MM.1S (cell line): ENCODE results near the gene GDPGP1.

Experiments
- DNase-seq: peaks from one replicate; pipeline ENCODE4 v3.0.0-alpha.2; 2015
- H2AFZ ChIP-seq: fragments of 300-600 bp; sonication (generic); 2 replicates; pipeline ENCODE4 v1.6.0; 2016; ENCODE audit warnings: antibody characterized with exemption, low read length
- H3F3A ChIP-seq: fragments of 300-600 bp; sonication (generic); 2 replicates; pipeline ENCODE4 v1.6.1; 2016; ENCODE audit warnings: mild to moderate bottlenecking, antibody characterized with exemption, low read length, moderate library complexity, mixed read lengths; ENCODE audit not compliant: insufficient read depth
- H3K27ac ChIP-seq: fragments of 300-600 bp; sonication (generic); 2 replicates; pipeline ENCODE4 v1.5.1; 2016; ENCODE audit warnings: mild to moderate bottlenecking, low read length
- H3K27me3 ChIP-seq: fragments of 300-600 bp; sonication (generic); replicated peaks from 2 replicates; pipeline ENCODE4 v1.6.0; 2016; ENCODE audit warnings: low read length; ENCODE audit not compliant: insufficient read depth
- H3K36me3 ChIP-seq: fragments of 300-600 bp; sonication (generic); replicated peaks from 2 replicates; pipeline ENCODE4 v1.6.1; 2016; ENCODE audit warnings: mild to moderate bottlenecking, low read length, mixed read lengths; ENCODE audit not compliant: insufficient read depth
- H3K4me1 ChIP-seq: fragments of 300-600 bp; sonication (generic); 2 replicates; pipeline ENCODE4 v1.6.1; 2016; ENCODE audit warnings: low read length, mixed read lengths
- H3K4me2 ChIP-seq: fragments of 300-600 bp; sonication (generic); 2 replicates; pipeline ENCODE4 v1.6.0; 2016; ENCODE audit warnings: low read depth, low read length
- H3K4me3 ChIP-seq: fragments of 300-600 bp; sonication (generic); 2 replicates; pipeline ENCODE4 v1.5.1; 2016; ENCODE audit warnings: low read length, mixed read lengths
- H3K79me2 ChIP-seq: fragments of 300-600 bp; sonication (generic); 2 replicates; pipeline ENCODE4 v1.6.1; 2016; ENCODE audit warnings: mixed run types, low read length, mixed read lengths
- H3K9ac ChIP-seq: fragments of 300-600 bp; sonication (generic); 2 replicates; pipeline ENCODE4 v1.6.1; 2016; ENCODE audit warnings: low read length, mixed read lengths
- H3K9me2 ChIP-seq: fragments of 300-600 bp; sonication (generic); replicated peaks from 2 replicates; pipeline ENCODE4 v1.6.1; 2016; ENCODE audit warnings: mild to moderate bottlenecking, low read length, mixed read lengths; ENCODE audit not compliant: insufficient read depth
- H3K9me3 ChIP-seq: fragments of 300-600 bp; sonication (generic); replicated peaks from 2 replicates; pipeline ENCODE4 v1.6.1; 2016; ENCODE audit warnings: mild to moderate bottlenecking, low read length, mixed read lengths; ENCODE audit not compliant: insufficient read depth
- H4K20me1 ChIP-seq: fragments of 300-600 bp; sonication (generic); 2 replicates; pipeline ENCODE4 v1.6.1; 2016; ENCODE audit warnings: mild to moderate bottlenecking, low read length, moderate library complexity, mixed read lengths; ENCODE audit not compliant: insufficient read depth
- EZH2 ChIP-seq: fragments of 300-600 bp; sonication (generic); optimal IDR thresholded peaks from 2 replicates; pipeline ENCODE3; 2017; ENCODE audit warnings: low read depth, mild to moderate bottlenecking, antibody characterized with exemption, low read length, mixed read lengths
- EZH2phosphoT487 ChIP-seq: fragments of 300-600 bp; sonication (generic); IDR thresholded peaks from 2 replicates; pipeline ENCODE4 v1.6.1; 2018; ENCODE audit warnings: antibody characterized with exemption, low read length
- TF ChIP-seq, protein P1 (sequence below): fragments of 300-600 bp; sonication (generic); IDR thresholded peaks from 2 replicates; pipeline ENCODE4 v1.5.1; 2016; ENCODE audit warnings: antibody characterized with exemption, low read length, mixed read lengths

Gene GDPGP1

DNA sequence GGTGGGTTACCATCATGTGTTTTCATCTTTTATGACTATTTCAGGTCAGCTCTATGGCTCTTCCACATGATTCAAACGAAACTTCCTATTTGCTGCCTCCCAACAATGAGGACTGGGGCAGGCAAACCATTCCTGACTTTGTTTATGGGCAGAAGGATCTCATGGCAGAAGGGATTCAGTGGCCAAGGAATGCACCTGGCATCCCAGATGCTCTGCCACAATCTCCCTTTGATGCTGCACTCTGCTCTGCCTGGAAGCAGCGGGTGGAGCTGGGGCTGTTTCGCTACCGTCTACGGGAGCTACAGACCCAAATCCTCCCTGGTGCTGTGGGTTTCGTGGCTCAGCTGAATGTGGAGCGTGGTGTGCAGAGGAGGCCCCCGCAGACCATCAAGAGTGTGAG, 6.8 kb downstream of the GDPGP1 start:
- H3K9me2 ChIP-seq: no peaks in the 10 kb centered on the region
- no peak for DNase-seq
- no peaks in the 10 kb centered on the region for H3K79me2 ChIP-seq
- H3F3A ChIP-seq: no peaks in the 10 kb centered on the region
- no peaks in the 10 kb centered on the region for H4K20me1 ChIP-seq
- TF ChIP-seq, protein P1, sequence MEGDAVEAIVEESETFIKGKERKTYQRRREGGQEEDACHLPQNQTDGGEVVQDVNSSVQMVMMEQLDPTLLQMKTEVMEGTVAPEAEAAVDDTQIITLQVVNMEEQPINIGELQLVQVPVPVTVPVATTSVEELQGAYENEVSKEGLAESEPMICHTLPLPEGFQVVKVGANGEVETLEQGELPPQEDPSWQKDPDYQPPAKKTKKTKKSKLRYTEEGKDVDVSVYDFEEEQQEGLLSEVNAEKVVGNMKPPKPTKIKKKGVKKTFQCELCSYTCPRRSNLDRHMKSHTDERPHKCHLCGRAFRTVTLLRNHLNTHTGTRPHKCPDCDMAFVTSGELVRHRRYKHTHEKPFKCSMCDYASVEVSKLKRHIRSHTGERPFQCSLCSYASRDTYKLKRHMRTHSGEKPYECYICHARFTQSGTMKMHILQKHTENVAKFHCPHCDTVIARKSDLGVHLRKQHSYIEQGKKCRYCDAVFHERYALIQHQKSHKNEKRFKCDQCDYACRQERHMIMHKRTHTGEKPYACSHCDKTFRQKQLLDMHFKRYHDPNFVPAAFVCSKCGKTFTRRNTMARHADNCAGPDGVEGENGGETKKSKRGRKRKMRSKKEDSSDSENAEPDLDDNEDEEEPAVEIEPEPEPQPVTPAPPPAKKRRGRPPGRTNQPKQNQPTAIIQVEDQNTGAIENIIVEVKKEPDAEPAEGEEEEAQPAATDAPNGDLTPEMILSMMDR: no peak
- TF ChIP-seq EZH2: no peak
- no peak for TF ChIP-seq EZH2phosphoT487
- H3K27me3 ChIP-seq: no peaks in the 10 kb centered on the region
- H3K4me1 ChIP-seq: no peaks in the 10 kb centered on the region
- no peak overlapping the region for H3K4me2 ChIP-seq
- no peak overlapping the region for H2AFZ ChIP-seq
- no peaks in the 10 kb centered on the region for H3K9me3 ChIP-seq
- no peaks in the 10 kb centered on the region for H3K36me3 ChIP-seq
- H3K4me3 ChIP-seq: no peak overlapping the region
- no peak overlapping the region for H3K9ac ChIP-seq
- no peak overlapping the region for H3K27ac ChIP-seq

DNA sequence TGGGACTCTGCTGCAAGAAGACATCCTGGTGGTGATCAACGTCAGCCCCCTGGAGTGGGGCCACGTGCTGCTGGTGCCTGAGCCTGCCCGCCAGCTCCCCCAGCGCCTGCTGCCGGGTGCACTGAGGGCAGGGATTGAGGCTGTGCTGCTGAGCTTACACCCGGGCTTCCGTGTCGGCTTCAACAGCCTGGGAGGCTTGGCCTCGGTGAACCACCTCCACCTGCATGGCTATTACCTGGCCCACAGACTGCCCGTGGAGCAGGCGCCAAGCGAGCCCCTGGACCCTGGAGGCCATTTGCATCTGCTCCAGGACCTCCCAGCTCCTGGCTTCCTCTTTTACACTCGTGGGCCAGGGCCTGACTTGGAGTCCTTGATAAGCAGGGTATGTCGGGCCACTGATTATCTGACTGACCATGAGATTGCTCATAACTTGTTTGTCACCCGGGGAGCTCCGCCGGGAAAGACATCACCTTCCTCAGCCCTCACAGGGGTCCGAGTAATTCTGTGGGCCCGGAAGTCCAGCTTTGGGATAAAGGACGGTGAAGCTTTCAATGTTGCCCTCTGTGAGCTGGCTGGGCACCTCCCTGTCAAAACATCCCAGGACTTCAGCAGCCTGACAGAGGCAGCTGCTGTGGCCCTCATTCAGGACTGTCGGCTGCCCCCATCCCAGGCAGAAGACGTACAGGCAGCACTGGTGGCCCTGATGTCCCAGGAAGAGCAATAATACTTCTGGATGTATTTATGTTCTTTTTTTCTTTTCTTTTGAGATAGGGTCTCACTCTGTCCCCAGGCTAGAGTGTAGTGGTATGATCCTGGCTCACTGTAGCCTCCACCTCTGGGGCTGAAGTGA, 7.6 kb downstream of the GDPGP1 start:
- Histone ChIP-seq H3K4me2 (no peak overlapping the region), H3F3A (no peaks in the 10 kb centered on the region), H3K36me3 (no peaks in the 10 kb centered on the region), H3K27ac (no peak overlapping the region), H3K9ac (no peak overlapping the region), H3K4me1 (no peaks in the 10 kb centered on the region), H3K79me2 (no peaks in the 10 kb centered on the region), H3K27me3 (no peaks in the 10 kb centered on the region), H2AFZ (no peak overlapping the region), H3K4me3 (no peak overlapping the region), H3K9me2 (no peaks in the 10 kb centered on the region), H4K20me1 (no peaks in the 10 kb centered on the region), H3K9me3 (no peaks in the 10 kb centered on the region)
- TF ChIP-seq EZH2: no peak
- TF ChIP-seq, protein P1: no peak
- TF ChIP-seq EZH2phosphoT487: no peak
- DNase-seq: no peak

DNA sequence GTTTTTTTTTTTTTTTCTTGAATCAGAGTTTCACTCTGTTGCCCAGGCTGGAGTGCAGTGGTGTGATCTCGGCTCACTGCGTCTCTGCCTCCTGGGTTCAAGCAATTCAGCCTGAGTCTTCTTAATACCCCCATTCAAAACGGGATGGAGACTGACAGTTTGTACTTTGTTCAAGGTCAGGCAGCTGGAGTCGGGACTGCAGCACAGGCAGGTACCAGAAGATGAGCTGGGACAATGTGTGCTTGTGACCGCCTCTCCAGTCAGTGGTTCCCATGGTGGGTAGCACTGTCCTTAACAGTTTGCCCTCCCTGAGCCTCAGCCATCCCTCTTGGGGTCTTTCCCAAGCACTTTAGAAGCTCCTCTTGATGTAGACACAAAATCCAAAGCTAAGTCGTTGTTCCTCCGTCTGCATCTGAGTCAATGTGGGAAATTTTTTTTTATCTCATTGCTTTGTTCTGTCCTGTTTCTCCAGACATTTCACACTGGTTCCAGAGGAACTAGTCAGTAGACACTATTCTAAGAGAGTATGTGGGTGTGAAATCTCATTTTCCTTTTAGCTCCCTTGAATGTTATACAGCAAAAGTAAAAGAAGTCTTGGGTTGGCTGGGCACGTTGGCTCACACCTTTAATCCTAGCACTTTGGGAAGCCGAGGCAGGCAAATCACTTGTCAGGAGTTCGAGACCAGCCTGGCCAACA, 10.1 kb downstream of the GDPGP1 start:
- Histone ChIP-seq H3K9ac (no peak overlapping the region), H3K27ac (no peak overlapping the region), H3F3A (no peaks in the 10 kb centered on the region), H3K27me3 (no peaks in the 10 kb centered on the region), H3K79me2 (no peaks in the 10 kb centered on the region), H3K4me2 (no peak overlapping the region), H4K20me1 (no peaks in the 10 kb centered on the region), H3K4me3 (no peak overlapping the region), H3K9me2 (no peaks in the 10 kb centered on the region), H3K9me3 (no peaks in the 10 kb centered on the region), H3K36me3 (no peaks in the 10 kb centered on the region), H2AFZ (no peak overlapping the region), H3K4me1 (no peaks in the 10 kb centered on the region)
- TF ChIP-seq EZH2phosphoT487: no peak
- DNase-seq: no peak
